Measurements from ENCODE around the gene CDK5RAP3. TPM values are rescaled to one million over a fixed set of nuclear protein-coding genes. Genes with fewer than 3 reads are reported as not detected.

The CDK5RAP3 gene
- total and polyA plus RNA-seq, 2 of the 13 experiments (the other 11 are each of a cell fraction or from before 2014, with no cell fraction given), result 128 to 154 TPM

- 0 out of 2 replicates have a peak, but pooled peaks have one; percentile 40 for TF ChIP-seq FOXO4 (CRISPR knock-in tag; conservative IDR thresholded peaks at IDR 0.05)
- TF ChIP-seq FOXC1 (CRISPR knock-in tag; IDR thresholded peaks at IDR 0.05; ENCODE audit: borderline replicate concordance), result 0 out of 2 replicates have a peak, but pooled peaks have one; percentile 11
- TF ChIP-seq ZFP91 (CRISPR knock-in tag; IDR thresholded peaks at IDR 0.05; ENCODE audit: borderline replicate concordance), result 0 out of 2 replicates have a peak, but pooled peaks have one; percentile 47
- peak; percentile 60; the same call in 1 of the 2 replicates for TF ChIP-seq ZNF652 (CRISPR knock-in tag; IDR thresholded peaks at IDR 0.05; ENCODE audit: borderline replicate concordance, low read depth)
- TF ChIP-seq ZBTB39 (CRISPR knock-in tag; IDR thresholded peaks at IDR 0.05), result peak; percentile 47; the same call in 1 of the 2 replicates
Observed at GRCh38 chr17:47957591-47958490, 13.1 kb upstream of the CDK5RAP3 start, which contains the start of gene PRR15L (continued).
